Measurements from ENCODE around the gene TAL1. TPM values are rescaled to one million over a fixed set of nuclear protein-coding genes. Genes with fewer than 3 reads are reported as not detected.
A peak's percentile ranks its signal among the peaks of the same experiment; 100 is the strongest.

The TAL1 gene
- total RNA-seq, 1 donor from 2014 or later: 0.21 TPM

- no peaks in the 10 kb centered on the region for H3K9me3 Mint-ChIP-seq
- no peak overlapping the region for H3K4me3 Mint-ChIP-seq
- no peak for TF ChIP-seq CTCF (conservative IDR thresholded peaks at IDR 0.05)
- H3K27ac Mint-ChIP-seq (ENCODE audit: unreplicated experiment): no peak overlapping the region
- H3K27me3 Mint-ChIP-seq (ENCODE audit: low read depth): peaks cover 41% of the 10 kb centered on the region
- peaks cover 15% of the 10 kb centered on the region for H3K4me1 Mint-ChIP-seq
- H3K36me3 Mint-ChIP-seq (ENCODE audit: low read depth): no peaks in the 10 kb centered on the region
- no peak for DNase-seq (ENCODE audit: low read depth, low spot score)
Measured at GRCh38 chr1:47179988-47180563, 51.9 kb downstream of the TAL1 start.

GRCh38 chr1:47179017-47179987 is 52.7 kb downstream of the TAL1 start:
- peak; percentile 92 for TF ChIP-seq CTCF (conservative IDR thresholded peaks at IDR 0.05)
- peak; percentile 84 for DNase-seq (ENCODE audit: low read depth, low spot score)
- Mint-ChIP-seq H3K27me3 (ENCODE audit: low read depth) (peaks cover 46% of the 10 kb centered on the region), H3K4me3 (peak overlapping the region; percentile 73), H3K36me3 (ENCODE audit: low read depth) (no peaks in the 10 kb centered on the region), H3K27ac (ENCODE audit: unreplicated experiment) (peak overlapping the region; percentile 79), H3K9me3 (no peaks in the 10 kb centered on the region), H3K4me1 (peaks cover 16% of the 10 kb centered on the region)

- DNase-seq (ENCODE audit: low read depth, low spot score): no peak
- peak overlapping the region; percentile 79 for H3K27ac Mint-ChIP-seq (ENCODE audit: unreplicated experiment)
- TF ChIP-seq CTCF (conservative IDR thresholded peaks at IDR 0.05): no peak
- H3K4me1 Mint-ChIP-seq: peaks cover 16% of the 10 kb centered on the region
- no peak overlapping the region for H3K4me3 Mint-ChIP-seq
- no peaks in the 10 kb centered on the region for H3K9me3 Mint-ChIP-seq
- no peaks in the 10 kb centered on the region for H3K36me3 Mint-ChIP-seq (ENCODE audit: low read depth)
- peaks cover 50% of the 10 kb centered on the region for H3K27me3 Mint-ChIP-seq (ENCODE audit: low read depth)
Measured at GRCh38 chr1:47178654-47179016, 53.4 kb downstream of the TAL1 start.

GRCh38 chr1:47178020-47178419 is 54.0 kb downstream of the TAL1 start:
- DNase-seq (ENCODE audit: low read depth, low spot score): no peak
- H3K27me3 Mint-ChIP-seq (ENCODE audit: low read depth): peaks cover 53% of the 10 kb centered on the region
- no peaks in the 10 kb centered on the region for H3K9me3 Mint-ChIP-seq
- no peak for TF ChIP-seq CTCF (conservative IDR thresholded peaks at IDR 0.05)
- H3K36me3 Mint-ChIP-seq (ENCODE audit: low read depth): no peaks in the 10 kb centered on the region
- H3K4me3 Mint-ChIP-seq: no peak overlapping the region
- H3K27ac Mint-ChIP-seq (ENCODE audit: unreplicated experiment): no peak overlapping the region
- peaks cover 16% of the 10 kb centered on the region for H3K4me1 Mint-ChIP-seq

GRCh38 chr1:47175227-47175934 is 56.6 kb downstream of the TAL1 start:
- Mint-ChIP-seq H3K4me3 (no peak overlapping the region), H3K4me1 (peaks cover 16% of the 10 kb centered on the region), H3K27me3 (ENCODE audit: low read depth) (peaks cover 51% of the 10 kb centered on the region), H3K36me3 (ENCODE audit: low read depth) (no peaks in the 10 kb centered on the region), H3K9me3 (no peaks in the 10 kb centered on the region), H3K27ac (ENCODE audit: unreplicated experiment) (no peak overlapping the region)
- DNase-seq (ENCODE audit: low read depth, low spot score): peak; percentile 66
- TF ChIP-seq CTCF (conservative IDR thresholded peaks at IDR 0.05): peak; percentile 85

Measured in neural crest cell (in vitro differentiated cells).